Measurements from ENCODE around the gene MLH3. TPM values are rescaled to one million over a fixed set of nuclear protein-coding genes. Genes with fewer than 3 reads are reported as not detected.

MLH3 gene
- total and polyA plus RNA-seq, 2 of the 13 experiments (the other 11 are each of a cell fraction or from before 2014, with no cell fraction given) = 14.4 to 24.8 TPM

DNA sequence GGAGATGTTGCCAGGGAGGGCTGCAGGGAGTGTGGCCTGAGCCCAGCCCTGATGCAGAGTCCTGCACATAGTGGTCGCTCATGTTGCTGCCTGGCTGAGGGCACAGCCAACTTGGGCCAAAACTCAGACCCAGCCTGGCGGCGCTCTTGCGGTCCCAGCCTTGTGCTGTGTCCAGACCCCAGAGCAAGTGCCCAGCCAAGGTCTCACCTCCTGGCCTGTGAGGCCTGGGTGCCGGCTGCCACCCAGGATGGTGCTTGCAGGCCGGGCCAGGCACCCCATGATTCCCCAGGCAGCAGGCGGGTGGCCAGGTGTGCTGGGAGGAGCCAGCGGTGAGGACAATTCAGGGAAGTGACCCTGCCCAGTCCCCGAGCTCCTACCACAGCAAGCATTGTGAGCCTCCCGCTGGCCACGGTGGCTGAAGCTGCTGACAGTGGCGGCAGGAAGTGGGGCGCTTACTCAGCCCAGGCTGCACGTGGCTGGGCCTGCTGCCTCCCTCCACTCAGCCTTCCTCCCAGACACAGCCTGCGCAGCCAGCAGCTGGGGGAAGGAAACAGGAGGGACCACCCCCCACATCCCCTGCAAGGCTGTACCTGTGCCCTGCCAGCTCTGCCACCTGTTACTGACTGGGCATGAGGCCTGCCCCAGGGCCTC, 78.1 kb downstream of the MLH3 start (continued):
- TF ChIP-seq U2AF1 (optimal IDR thresholded peaks at IDR 0.05; ENCODE audit: low read depth, low read length) (no peak), RARA (CRISPR knock-in tag; IDR thresholded peaks at IDR 0.05) (no peak), ZNF460 (CRISPR knock-in tag; IDR thresholded peaks at IDR 0.05; ENCODE audit: borderline replicate concordance) (no peak), ZKSCAN5 (CRISPR knock-in tag; IDR thresholded peaks at IDR 0.05) (no peak), MAZ (IDR thresholded peaks at IDR 0.05; ENCODE audit: borderline replicate concordance, low read depth, low read length) (no peak), MAZ (CRISPR knock-in tag; IDR thresholded peaks at IDR 0.05; ENCODE audit: low read depth) (no peak), IKZF4 (CRISPR knock-in tag; IDR thresholded peaks at IDR 0.05; ENCODE audit: borderline replicate concordance, low read depth, not compliant biosample characterization) (no peak), MED13 (CRISPR knock-in tag; IDR thresholded peaks at IDR 0.05) (no peak), ZNF225 (CRISPR knock-in tag; IDR thresholded peaks at IDR 0.05) (no peak), ATAD3A (CRISPR knock-in tag; IDR thresholded peaks at IDR 0.05) (no peak), EHMT2 (IDR thresholded peaks at IDR 0.05; ENCODE audit: borderline replicate concordance, low read depth, low read length) (no peak), ZNF572 (CRISPR knock-in tag; IDR thresholded peaks at IDR 0.05) (no peak), ZMYM3 (CRISPR knock-in tag; IDR thresholded peaks at IDR 0.05) (no peak), ZNF10 (CRISPR knock-in tag; IDR thresholded peaks at IDR 0.05; ENCODE audit: borderline replicate concordance, low read depth) (no peak), MTF2 (CRISPR knock-in tag; IDR thresholded peaks at IDR 0.05; ENCODE audit: borderline replicate concordance) (no peak), NONO (IDR thresholded peaks at IDR 0.05) (no peak), NONO (CRISPR knock-in tag; conservative IDR thresholded peaks at IDR 0.05) (no peak), ZNF430 (CRISPR knock-in tag; IDR thresholded peaks at IDR 0.05) (no peak), PAX8 (CRISPR knock-in tag; IDR thresholded peaks at IDR 0.05; ENCODE audit: borderline replicate concordance) (no peak), MYC (CRISPR knock-in tag; IDR thresholded peaks at IDR 0.05; ENCODE audit: borderline replicate concordance) (peak; percentile 51; the same call in 1 of the 2 replicates), FOSL2 (CRISPR knock-in tag; IDR thresholded peaks at IDR 0.05) (peak; percentile 57)
- TF ChIP-seq, protein P1, sequence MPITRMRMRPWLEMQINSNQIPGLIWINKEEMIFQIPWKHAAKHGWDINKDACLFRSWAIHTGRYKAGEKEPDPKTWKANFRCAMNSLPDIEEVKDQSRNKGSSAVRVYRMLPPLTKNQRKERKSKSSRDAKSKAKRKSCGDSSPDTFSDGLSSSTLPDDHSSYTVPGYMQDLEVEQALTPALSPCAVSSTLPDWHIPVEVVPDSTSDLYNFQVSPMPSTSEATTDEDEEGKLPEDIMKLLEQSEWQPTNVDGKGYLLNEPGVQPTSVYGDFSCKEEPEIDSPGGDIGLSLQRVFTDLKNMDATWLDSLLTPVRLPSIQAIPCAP (CRISPR knock-in tag; IDR thresholded peaks at IDR 0.05; ENCODE audit: low read depth) = no peak
- TF ChIP-seq, protein P2, sequence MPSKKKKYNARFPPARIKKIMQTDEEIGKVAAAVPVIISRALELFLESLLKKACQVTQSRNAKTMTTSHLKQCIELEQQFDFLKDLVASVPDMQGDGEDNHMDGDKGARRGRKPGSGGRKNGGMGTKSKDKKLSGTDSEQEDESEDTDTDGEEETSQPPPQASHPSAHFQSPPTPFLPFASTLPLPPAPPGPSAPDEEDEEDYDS (CRISPR knock-in tag; IDR thresholded peaks at IDR 0.05) = no peak
- TF ChIP-seq, protein P3, sequence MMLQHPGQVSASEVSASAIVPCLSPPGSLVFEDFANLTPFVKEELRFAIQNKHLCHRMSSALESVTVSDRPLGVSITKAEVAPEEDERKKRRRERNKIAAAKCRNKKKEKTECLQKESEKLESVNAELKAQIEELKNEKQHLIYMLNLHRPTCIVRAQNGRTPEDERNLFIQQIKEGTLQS (CRISPR knock-in tag; IDR thresholded peaks at IDR 0.05) = no peak
- TF ChIP-seq, protein P4, sequence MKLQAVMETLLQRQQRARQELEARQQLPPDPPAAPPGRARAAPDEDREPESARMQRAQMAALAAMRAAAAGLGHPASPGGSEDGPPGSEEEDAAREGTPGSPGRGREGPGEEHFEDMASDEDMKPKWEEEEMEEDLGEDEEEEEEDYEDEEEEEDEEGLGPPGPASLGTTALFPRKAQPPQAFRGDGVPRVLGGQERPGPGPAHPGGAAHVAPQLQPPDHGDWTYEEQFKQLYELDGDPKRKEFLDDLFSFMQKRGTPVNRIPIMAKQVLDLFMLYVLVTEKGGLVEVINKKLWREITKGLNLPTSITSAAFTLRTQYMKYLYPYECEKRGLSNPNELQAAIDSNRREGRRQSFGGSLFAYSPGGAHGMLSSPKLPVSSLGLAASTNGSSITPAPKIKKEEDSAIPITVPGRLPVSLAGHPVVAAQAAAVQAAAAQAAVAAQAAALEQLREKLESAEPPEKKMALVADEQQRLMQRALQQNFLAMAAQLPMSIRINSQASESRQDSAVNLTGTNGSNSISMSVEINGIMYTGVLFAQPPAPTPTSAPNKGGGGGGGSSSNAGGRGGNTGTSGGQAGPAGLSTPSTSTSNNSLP (IDR thresholded peaks at IDR 0.05; ENCODE audit: low read depth, low read length) = no peak
- TF ChIP-seq, protein P5, sequence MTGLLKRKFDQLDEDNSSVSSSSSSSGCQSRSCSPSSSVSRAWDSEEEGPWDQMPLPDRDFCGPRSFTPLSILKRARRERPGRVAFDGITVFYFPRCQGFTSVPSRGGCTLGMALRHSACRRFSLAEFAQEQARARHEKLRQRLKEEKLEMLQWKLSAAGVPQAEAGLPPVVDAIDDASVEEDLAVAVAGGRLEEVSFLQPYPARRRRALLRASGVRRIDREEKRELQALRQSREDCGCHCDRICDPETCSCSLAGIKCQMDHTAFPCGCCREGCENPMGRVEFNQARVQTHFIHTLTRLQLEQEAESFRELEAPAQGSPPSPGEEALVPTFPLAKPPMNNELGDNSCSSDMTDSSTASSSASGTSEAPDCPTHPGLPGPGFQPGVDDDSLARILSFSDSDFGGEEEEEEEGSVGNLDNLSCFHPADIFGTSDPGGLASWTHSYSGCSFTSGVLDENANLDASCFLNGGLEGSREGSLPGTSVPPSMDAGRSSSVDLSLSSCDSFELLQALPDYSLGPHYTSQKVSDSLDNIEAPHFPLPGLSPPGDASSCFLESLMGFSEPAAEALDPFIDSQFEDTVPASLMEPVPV (CRISPR knock-in tag; IDR thresholded peaks at IDR 0.05) = no peak

All from HepG2 (cell line).